ENCODE data around the gene CYP4F2.
"Not testable (repeated sequence)": the region's sequence is repeated elsewhere in the genome, so short reads cannot be mapped to it uniquely, and the experiment has no call there.

Gene CYP4F2

DNA sequence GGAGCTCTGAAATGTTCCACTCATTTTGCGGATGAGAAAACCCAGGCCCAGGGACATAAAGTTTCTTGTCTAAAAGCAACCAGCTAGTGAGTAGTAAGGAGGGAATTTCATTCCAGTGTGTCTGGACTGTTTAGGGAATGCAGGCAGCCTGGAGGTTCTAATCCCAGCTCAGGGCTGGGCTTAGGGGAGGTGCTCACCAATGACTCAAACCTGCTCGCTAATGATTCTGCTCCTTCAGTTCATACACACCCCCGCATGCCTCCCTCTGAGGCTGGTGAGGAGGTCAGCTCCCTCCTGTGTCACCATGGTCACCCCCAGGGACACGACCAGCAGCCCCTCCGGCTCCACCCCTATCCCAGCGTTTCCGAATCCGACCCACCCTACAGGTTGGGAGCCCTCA, 34.6 kb downstream of the CYP4F2 start:
- 80 to 87% methylated on average over 8 of the region's 8 CpGs for WGBS, 2 experiments

GRCh38 chr19:15862444-15862843, 35.4 kb downstream of the CYP4F2 start:
- peaks cover 4% of the 10 kb centered on the region for H3K9me3 ChIP-seq (ENCODE audit: control insufficient read depth, low read length)
- H3K4me1 ChIP-seq (ENCODE audit: control insufficient read depth, insufficient read depth, low read length), result no peaks in the 10 kb centered on the region
- no peak overlapping the region for H3K27ac ChIP-seq (ENCODE audit: insufficient read depth, low read depth, low read length, poor library complexity, severe bottlenecking)
- WGBS, 2 experiments, result 62 to 65% methylated on average over 7 of the region's 7 CpGs
- no peaks in the 10 kb centered on the region for H3K27me3 ChIP-seq (ENCODE audit: control insufficient read depth, insufficient read depth, low read length, poor library complexity, severe bottlenecking)
- H3K4me3 ChIP-seq (ENCODE audit: insufficient read depth, low read depth, low read length), result no peak overlapping the region
- no peaks in the 10 kb centered on the region for H3K36me3 ChIP-seq (ENCODE audit: control insufficient read depth, insufficient read depth, low read length)

More for the DNA sequence above, 34.6 kb downstream of the CYP4F2 start:
- H3K4me3 ChIP-seq (ENCODE audit: insufficient read depth, low read depth, low read length), result no peak overlapping the region
- H3K36me3 ChIP-seq (ENCODE audit: control insufficient read depth, insufficient read depth, low read length), result no peaks in the 10 kb centered on the region
- H3K27ac ChIP-seq (ENCODE audit: insufficient read depth, low read depth, low read length, poor library complexity, severe bottlenecking), result no peak overlapping the region
- no peaks in the 10 kb centered on the region for H3K27me3 ChIP-seq (ENCODE audit: control insufficient read depth, insufficient read depth, low read length, poor library complexity, severe bottlenecking)
- peaks cover 4% of the 10 kb centered on the region for H3K9me3 ChIP-seq (ENCODE audit: control insufficient read depth, low read length)
- no peaks in the 10 kb centered on the region for H3K4me1 ChIP-seq (ENCODE audit: control insufficient read depth, insufficient read depth, low read length)

DNA sequence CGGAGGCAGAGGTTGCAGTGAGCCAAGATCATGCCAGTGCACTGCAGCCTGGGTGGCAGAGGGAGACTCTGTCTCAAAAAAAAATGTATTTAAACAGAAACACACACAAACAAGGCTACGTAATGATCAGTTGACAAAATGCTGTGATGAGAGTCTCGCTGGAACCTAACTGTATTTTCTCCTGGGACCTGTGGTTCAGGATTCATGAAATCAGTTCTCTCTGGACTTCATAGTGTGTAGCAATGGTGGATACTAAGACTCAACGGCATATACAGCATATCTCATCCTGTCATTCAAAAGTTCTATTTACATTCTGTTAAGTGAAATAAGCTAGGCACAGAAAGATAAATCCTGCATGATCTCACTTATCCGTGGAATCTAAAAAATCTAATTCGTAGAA, 37.4 kb downstream of the CYP4F2 start:
- no peaks in the 10 kb centered on the region for H3K36me3 ChIP-seq (ENCODE audit: control insufficient read depth, insufficient read depth, low read length)
- WGBS, 2 experiments, result 76% methylated on average over 6 of the region's 6 CpGs
- no peaks in the 10 kb centered on the region for H3K4me1 ChIP-seq (ENCODE audit: control insufficient read depth, insufficient read depth, low read length)
- no peaks in the 10 kb centered on the region for H3K27me3 ChIP-seq (ENCODE audit: control insufficient read depth, insufficient read depth, low read length, poor library complexity, severe bottlenecking)
- peaks cover 4% of the 10 kb centered on the region for H3K9me3 ChIP-seq (ENCODE audit: control insufficient read depth, low read length)
- H3K27ac ChIP-seq (ENCODE audit: insufficient read depth, low read depth, low read length, poor library complexity, severe bottlenecking), result no peak overlapping the region
- no peak overlapping the region for H3K4me3 ChIP-seq (ENCODE audit: insufficient read depth, low read depth, low read length)

DNA sequence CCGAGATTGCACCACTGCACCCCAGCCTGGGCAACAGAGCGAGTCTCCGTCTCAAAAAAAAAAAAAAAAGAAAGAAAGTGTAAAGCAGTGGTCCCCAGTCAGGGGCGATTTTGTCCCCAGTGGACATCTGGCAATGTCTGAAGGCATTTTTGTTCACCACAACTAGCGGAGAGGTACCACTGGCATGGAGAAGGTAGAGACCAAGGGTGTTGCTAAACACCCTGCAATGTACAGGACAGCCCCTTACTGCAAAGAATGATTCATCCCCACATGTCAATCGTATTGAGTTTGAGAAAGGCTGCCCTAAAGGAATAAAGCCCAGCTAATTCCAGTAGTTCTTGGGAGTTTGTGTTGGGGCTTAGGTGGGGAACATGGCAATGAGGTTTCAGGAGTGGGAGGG, 38.7 kb downstream of the CYP4F2 start:
- WGBS, 2 experiments, result 60 to 62% methylated on average over 6 of the region's 6 CpGs
- Histone ChIP-seq H3K27ac (ENCODE audit: insufficient read depth, low read depth, low read length, poor library complexity, severe bottlenecking) (no peak overlapping the region), H3K4me3 (ENCODE audit: insufficient read depth, low read depth, low read length) (no peak overlapping the region), H3K4me1 (ENCODE audit: control insufficient read depth, insufficient read depth, low read length) (no peaks in the 10 kb centered on the region), H3K36me3 (ENCODE audit: control insufficient read depth, insufficient read depth, low read length) (no peaks in the 10 kb centered on the region), H3K27me3 (ENCODE audit: control insufficient read depth, insufficient read depth, low read length, poor library complexity, severe bottlenecking) (no peaks in the 10 kb centered on the region), H3K9me3 (ENCODE audit: control insufficient read depth, low read length) (peaks cover 4% of the 10 kb centered on the region)

DNA sequence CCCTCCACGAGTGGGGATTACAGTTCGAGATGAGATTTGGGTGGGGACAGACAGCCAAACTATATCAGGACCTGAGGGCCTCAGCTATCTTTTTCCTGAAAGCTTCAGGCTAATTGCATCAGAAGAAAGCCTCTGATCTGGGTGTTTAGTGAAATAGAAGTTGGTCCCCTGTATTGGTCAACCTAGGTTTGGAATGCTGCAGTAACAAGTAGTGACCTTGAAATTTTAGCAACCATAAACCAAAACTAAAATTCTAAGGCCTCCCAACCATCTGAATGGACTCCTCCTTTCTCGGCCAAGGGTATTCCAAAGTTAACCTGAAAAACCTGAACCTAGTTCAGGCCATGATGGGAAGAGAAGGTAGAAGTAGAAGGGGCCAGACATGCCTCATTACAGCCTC, 47.5 kb downstream of the CYP4F2 start:
- Histone ChIP-seq H3K4me3 (ENCODE audit: insufficient read depth, low read depth, low read length) (no peak overlapping the region), H3K4me1 (ENCODE audit: control insufficient read depth, insufficient read depth, low read length) (no peaks in the 10 kb centered on the region), H3K27me3 (ENCODE audit: control insufficient read depth, insufficient read depth, low read length, poor library complexity, severe bottlenecking) (no peaks in the 10 kb centered on the region), H3K36me3 (ENCODE audit: control insufficient read depth, insufficient read depth, low read length) (no peaks in the 10 kb centered on the region), H3K9me3 (ENCODE audit: control insufficient read depth, low read length) (peaks cover 7% of the 10 kb centered on the region), H3K27ac (ENCODE audit: insufficient read depth, low read depth, low read length, poor library complexity, severe bottlenecking) (no peak overlapping the region)
- 75 to 81% methylated on average over 3 of the region's 3 CpGs for whole genome bisulfite sequencing, 2 experiments

- H3K4me1 ChIP-seq (ENCODE audit: control insufficient read depth, insufficient read depth, low read length), result no peaks in the 10 kb centered on the region
- H3K27me3 ChIP-seq (ENCODE audit: control insufficient read depth, insufficient read depth, low read length, poor library complexity, severe bottlenecking), result no peaks in the 10 kb centered on the region
- no peaks in the 10 kb centered on the region for H3K9me3 ChIP-seq (ENCODE audit: control insufficient read depth, low read length)
- H3K4me3 ChIP-seq (ENCODE audit: insufficient read depth, low read depth, low read length), result no peak overlapping the region
- H3K27ac ChIP-seq (ENCODE audit: insufficient read depth, low read depth, low read length, poor library complexity, severe bottlenecking), result no peak overlapping the region
- no peaks in the 10 kb centered on the region for H3K36me3 ChIP-seq (ENCODE audit: control insufficient read depth, insufficient read depth, low read length)
- 73 to 76% methylated on average over 6 of the region's 6 CpGs for WGBS, 2 experiments
These were observed 51.0 kb downstream of the CYP4F2 start for GRCh38 chr19:15846923-15847322.

- WGBS, 2 experiments, result 59 to 67% methylated on average over 8 of the region's 8 CpGs
- H3K27me3 ChIP-seq (ENCODE audit: control insufficient read depth, insufficient read depth, low read length, poor library complexity, severe bottlenecking); H3K4me3 ChIP-seq (ENCODE audit: insufficient read depth, low read depth, low read length); H3K4me1 ChIP-seq (ENCODE audit: control insufficient read depth, insufficient read depth, low read length); H3K36me3 ChIP-seq (ENCODE audit: control insufficient read depth, insufficient read depth, low read length); H3K9me3 ChIP-seq (ENCODE audit: control insufficient read depth, low read length); H3K27ac ChIP-seq (ENCODE audit: insufficient read depth, low read depth, low read length, poor library complexity, severe bottlenecking): not testable (repeated sequence)
These were observed 54.0 kb downstream of the CYP4F2 start for GRCh38 chr19:15843894-15844222.

- H3K36me3 ChIP-seq (ENCODE audit: control insufficient read depth, insufficient read depth, low read length), result no peaks in the 10 kb centered on the region
- H3K4me3 ChIP-seq (ENCODE audit: insufficient read depth, low read depth, low read length), result no peak overlapping the region
- no peak overlapping the region for H3K27ac ChIP-seq (ENCODE audit: insufficient read depth, low read depth, low read length, poor library complexity, severe bottlenecking)
- H3K27me3 ChIP-seq (ENCODE audit: control insufficient read depth, insufficient read depth, low read length, poor library complexity, severe bottlenecking), result no peaks in the 10 kb centered on the region
- H3K9me3 ChIP-seq (ENCODE audit: control insufficient read depth, low read length), result peaks cover 2% of the 10 kb centered on the region
- H3K4me1 ChIP-seq (ENCODE audit: control insufficient read depth, insufficient read depth, low read length), result no peaks in the 10 kb centered on the region
- 56 to 69% methylated on average over 4 of the region's 5 CpGs for WGBS, 2 experiments
These were observed 54.5 kb downstream of the CYP4F2 start for GRCh38 chr19:15843203-15843893.

DNA sequence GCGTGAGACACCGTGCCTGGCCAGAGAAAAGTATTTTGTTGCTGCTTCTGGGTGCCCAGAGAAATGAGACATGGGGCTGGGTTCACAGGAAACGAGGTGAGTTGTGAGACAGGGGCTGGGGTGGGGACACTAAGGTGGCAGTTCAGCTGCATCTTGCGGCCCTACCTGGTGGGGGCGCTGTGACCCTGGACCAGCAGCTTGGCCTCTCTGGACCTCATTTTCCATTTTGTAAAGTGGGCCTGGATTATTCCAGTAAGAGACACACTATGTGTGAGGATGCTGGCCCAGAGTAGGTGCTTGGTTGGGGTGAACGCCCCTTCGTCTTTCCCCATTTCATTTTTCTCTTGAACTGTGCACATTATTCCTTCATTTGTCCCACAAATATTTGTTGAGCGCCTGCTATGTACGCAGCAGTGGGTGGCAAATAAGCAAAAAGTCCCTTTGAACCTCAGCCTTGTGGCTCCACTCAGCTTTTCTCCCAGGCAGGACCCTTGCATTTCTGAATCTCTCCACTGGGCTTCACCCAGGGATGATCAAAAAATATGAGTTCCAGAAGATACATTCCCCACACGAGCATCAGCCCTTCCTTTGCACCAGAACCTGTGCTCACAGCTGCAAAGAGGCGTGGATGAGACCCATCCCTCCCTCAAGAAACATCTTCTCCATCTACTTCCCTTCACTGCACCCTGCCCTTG, 55.9 kb downstream of the CYP4F2 start:
- Histone ChIP-seq H3K9me3 (ENCODE audit: control insufficient read depth, low read length) (peaks cover 5% of the 10 kb centered on the region), H3K4me3 (ENCODE audit: insufficient read depth, low read depth, low read length) (no peak overlapping the region), H3K27ac (ENCODE audit: insufficient read depth, low read depth, low read length, poor library complexity, severe bottlenecking) (no peak overlapping the region), H3K27me3 (ENCODE audit: control insufficient read depth, insufficient read depth, low read length, poor library complexity, severe bottlenecking) (no peaks in the 10 kb centered on the region), H3K4me1 (ENCODE audit: control insufficient read depth, insufficient read depth, low read length) (no peaks in the 10 kb centered on the region), H3K36me3 (ENCODE audit: control insufficient read depth, insufficient read depth, low read length) (no peaks in the 10 kb centered on the region)
- WGBS, 2 experiments, result 69 to 73% methylated on average over 11 of the region's 11 CpGs

DNA sequence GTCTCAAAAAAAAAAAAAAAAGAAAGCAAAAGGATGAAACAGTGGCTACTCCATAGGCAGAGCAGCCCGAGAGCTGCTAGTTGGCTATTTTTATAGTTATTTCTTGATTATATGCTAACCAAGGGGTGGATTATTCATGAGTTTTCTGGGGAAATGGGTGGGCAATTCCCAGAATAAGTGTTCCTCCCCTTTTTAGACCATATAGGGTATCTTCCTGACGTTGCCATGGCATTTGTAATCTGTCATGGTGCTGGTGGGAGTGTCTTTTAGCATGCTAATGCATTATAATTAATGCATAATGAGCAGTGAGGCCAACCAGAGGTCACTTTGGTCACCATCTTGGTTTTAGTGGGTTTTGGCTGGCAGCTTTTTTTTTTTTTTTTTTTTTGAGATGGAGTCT, 57.0 kb downstream of the CYP4F2 start:
- Histone ChIP-seq H3K4me1 (ENCODE audit: control insufficient read depth, insufficient read depth, low read length) (no peaks in the 10 kb centered on the region), H3K36me3 (ENCODE audit: control insufficient read depth, insufficient read depth, low read length) (no peaks in the 10 kb centered on the region), H3K27ac (ENCODE audit: insufficient read depth, low read depth, low read length, poor library complexity, severe bottlenecking) (no peak overlapping the region), H3K4me3 (ENCODE audit: insufficient read depth, low read depth, low read length) (no peak overlapping the region), H3K27me3 (ENCODE audit: control insufficient read depth, insufficient read depth, low read length, poor library complexity, severe bottlenecking) (no peaks in the 10 kb centered on the region), H3K9me3 (ENCODE audit: control insufficient read depth, low read length) (peaks cover 9% of the 10 kb centered on the region)
- 44 to 55% methylated on average over 2 of the region's 2 CpGs for WGBS, 2 experiments
